T47D (cell line): ENCODE results near the gene MRPL50.

ENCODE experiments used
- DNase-seq, 2 experiments: peaks; one replicate each; pipeline versions ENCODE4 v3.0.0 to v3.0.0-alpha.2; 2011 to 2012; ENCODE audit warnings: low read depth in 1 of 2, low spot score in 1 of 2
- JUND ChIP-seq: IDR thresholded peaks from 2 replicates; pipeline ENCODE4 v1.6.1; 2012; ENCODE audit warnings: low read depth
- in situ Hi-C: cut with HindIII; loops from 2 replicates; pipeline ENCODE4 v1.10.0; 2016; ENCODE audit warnings: low sequenced_read_pairs, low pct_unique_long_range_greater_than_20kb

Gene MRPL50

DNA sequence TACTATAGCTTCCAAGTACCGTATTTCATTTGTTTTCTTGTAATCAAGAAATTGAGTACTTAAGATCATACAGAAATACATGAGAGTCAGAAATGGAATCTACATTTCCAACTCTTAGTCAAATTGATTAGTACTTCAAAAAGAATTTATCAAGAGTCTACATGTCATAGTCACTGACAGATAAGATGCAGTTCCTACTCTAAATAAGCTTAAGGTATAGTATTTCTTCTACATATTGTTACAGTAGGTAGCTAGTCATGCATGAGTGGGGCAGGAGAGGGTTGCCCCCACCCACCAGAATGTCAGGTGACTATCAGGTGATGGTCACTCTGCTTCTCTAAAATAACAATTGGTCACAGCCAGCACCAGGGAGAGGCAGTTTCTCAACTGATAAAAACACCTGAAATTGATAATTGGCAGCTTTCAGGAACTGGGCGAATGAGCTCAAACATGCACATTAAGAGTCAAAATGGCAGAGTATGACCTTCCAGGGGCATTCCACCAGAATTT, 16.5 kb downstream of the MRPL50 start:
- in situ Hi-C loops, result no loop called here
- TF ChIP-seq JUND, result no peak
- DNase-seq, result no peak

DNA sequence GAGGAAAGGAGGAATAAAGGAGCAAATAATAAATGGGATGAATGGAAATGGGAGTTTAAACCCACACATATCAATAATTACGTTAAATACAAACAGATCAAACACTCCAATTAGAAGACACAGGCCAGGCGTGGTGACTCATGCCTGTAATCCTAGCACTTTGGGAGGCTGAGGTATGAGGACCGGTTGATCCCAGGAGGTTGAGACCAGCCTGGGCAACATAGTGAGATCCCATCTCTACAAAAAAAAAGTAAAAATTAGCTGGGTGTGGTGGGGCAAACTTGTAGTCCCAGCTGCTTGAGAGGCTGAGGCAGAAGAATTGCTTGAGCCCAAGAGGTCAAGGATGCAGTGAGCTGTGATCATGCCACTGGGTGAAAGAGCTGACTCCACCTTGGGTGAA, 17.3 kb downstream of the MRPL50 start:
- no peak for DNase-seq
- in situ Hi-C loops, result no loop called here
- no peak for TF ChIP-seq JUND

DNA sequence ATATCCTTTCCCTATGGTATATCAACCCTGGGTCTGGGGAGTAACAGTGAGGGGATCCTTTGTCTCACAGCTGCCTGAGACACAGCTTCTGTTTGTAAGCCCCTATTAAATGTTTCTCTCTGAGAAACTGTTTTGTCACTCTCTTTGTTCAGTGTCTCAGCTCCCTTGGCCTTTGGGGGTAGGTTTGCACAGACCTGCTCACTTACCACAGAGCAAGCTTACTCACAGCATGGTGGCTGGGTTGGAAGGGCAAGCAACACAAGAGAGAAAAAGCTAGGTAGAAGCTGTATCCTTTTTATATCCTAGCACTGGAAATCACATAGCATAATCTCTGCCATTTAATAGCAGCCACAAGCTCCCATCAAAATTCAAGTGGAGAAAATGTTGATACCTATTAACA, 18.1 kb downstream of the MRPL50 start:
- in situ Hi-C loops, result no loop called here
- no peak for DNase-seq
- TF ChIP-seq JUND, result no peak

DNA sequence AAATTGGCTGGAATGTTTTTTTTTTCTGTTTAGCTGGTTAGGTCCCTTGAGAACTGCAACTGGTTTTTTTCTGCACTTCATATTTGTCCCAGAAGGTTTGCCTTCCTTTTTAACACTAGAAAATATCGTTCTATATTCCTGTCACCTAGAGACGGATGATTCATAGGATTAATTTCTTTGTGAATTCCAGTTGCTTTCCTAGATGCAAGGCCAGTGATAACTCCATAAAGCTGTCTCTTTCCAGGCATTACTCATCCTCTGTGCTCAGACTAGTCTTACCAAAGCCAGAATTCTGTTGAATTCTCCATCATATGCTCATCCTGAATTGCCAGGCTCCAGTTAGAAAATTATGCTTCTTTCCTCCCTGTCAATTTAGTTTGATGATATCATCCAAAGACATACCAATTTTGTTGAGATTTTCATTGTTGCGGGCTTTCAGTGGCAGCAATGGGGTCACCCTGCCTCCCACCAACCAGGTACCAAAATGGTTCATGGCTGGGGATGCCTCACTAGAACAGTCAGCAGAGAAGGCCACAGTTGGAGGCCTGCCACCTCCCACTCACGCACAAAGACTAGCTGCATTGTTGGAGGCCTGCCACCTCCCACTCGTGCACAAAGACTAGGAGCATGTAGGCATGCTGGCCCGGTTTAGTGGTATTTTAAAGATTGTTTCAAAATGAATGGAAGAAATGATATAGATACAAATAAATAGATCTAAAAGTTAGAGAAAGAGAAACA, 22.1 kb downstream of the MRPL50 start:
- no peak for TF ChIP-seq JUND
- DNase-seq, result no peak

DNA sequence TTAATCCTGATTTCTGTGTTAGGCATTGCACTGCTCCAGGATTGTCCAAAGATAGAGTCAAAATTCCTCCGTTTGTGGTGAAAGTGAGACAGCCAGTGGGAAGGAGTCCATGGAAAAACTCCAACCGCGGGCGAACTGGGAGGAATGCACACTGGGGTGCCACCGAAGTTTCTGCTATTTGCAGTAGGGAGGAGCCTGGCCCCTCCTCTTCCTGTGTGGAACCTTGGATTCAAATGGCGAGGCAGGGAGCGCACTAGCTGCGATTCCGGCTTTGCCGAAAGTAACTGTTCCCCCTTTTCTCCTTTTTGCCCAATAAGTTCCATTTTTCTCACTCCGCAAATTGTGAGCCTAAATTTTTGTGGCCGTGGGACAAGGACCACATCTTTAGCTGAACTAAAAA, 22.9 kb downstream of the MRPL50 start:
- no peak for TF ChIP-seq JUND
- in situ Hi-C loops, result no loop called here
- peak in 1 of 2 experiments; percentile 37 for DNase-seq

More for the DNA sequence above, 22.1 kb downstream of the MRPL50 start:
- in situ Hi-C loops, result no loop called here

DNA sequence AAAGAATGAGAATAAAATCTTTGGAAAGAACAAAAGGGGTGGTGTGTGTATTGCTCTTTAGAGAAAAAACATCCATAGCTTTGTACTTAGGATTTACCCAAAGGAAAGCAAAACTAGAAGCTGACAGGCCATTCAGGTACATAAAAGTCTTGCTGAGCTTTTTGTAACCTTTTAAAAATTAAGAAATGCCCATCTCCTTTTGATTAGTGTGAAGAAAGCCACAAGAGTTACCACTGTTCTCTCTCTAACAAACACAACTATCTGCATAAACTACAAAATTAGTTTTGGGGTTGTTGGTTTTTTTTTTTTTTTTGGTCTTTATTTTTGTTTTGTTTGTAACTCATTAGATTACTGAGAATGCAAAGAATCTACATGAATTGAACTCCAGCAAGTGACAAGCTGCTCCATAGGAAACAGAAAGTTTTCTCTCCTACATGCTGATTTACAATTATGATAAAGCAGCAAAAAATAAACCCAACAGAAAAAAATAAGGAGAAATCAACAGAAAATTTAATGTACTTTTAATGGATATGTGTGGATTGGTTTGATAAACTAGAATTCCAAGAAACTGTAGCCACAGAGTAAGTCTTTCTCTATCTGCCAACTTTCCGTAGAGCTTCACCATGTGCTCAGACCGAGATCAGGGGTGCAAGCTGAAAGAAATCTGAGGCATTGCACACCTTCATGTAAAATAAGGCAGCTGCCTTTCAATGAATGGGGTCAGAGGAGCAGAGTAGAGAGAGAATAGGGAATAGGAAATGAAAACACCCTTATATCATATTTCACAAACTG, 25.9 kb downstream of the MRPL50 start:
- DNase-seq, result no peak
- in situ Hi-C loops, result no loop called here
- TF ChIP-seq JUND, result no peak

DNA sequence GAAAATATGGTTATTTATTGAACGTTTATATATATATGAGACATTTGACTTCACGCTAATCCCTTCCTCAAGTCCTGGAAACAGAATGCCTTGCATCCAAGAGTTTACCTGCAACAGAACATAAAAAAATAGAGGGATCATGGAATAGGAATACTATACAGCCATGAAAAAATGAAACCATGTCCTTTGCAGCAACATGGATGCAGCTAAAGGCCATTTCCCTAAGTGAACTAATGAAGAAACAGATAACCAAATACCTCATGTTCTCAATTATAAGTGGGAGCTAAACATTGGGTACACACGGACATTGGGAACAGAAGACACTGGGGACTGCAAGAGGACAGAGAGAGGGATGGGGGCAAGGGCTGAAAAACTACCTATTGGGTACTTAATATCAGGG, 26.6 kb downstream of the MRPL50 start:
- no peak for TF ChIP-seq JUND
- in situ Hi-C loops, result no loop called here
- DNase-seq, result no peak

DNA sequence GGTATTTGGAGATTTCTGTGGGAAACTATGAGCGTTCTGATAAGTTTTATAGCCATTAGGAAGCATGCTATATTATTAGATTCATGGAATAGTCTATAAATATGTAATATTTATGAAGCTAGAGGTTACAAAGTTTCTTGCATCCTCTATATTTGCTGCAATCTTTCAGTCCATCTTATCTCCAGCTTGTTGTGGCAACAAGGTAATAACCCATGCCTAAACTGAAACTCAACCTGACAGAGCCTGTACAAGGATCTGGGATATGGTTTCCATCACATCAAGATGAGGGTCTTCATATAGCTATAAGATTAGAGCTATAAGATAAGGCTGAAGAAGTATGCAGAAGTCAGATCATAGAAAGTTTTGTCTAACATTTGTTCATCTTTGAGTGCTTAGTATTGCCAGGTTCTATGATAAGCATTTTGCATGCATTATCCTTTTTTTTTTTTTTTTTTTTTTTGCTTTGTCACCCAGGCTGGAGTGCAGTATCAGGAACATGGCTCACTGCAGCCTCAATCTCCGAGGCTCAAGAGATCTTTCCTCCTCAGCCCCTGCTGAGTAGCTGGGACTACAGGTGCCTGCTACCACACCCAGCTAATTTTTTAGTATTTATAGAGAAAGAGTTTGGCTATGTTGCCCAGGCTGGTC, 28.4 kb downstream of the MRPL50 start:
- DNase-seq, result no peak
- in situ Hi-C loops, result no loop called here
- no peak for TF ChIP-seq JUND

DNA sequence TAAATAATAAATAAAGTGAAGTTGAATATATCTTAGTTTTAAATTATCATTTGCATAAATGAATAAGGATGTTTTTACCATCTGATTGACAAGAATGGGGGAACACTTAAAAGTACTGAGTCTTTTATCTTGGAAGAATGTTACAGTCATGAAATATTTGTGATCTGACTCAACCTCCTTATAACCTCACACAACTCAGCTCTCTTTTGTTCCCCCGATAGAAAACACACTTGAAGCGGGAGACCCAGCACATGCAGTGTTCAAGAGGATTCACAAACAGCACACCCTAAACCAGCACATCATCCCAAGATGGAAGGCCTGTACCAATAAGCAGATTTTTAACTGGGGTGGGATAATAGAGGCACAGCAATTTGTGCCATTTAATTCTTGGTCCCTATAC, 29.1 kb downstream of the MRPL50 start:
- no peak for DNase-seq

DNA sequence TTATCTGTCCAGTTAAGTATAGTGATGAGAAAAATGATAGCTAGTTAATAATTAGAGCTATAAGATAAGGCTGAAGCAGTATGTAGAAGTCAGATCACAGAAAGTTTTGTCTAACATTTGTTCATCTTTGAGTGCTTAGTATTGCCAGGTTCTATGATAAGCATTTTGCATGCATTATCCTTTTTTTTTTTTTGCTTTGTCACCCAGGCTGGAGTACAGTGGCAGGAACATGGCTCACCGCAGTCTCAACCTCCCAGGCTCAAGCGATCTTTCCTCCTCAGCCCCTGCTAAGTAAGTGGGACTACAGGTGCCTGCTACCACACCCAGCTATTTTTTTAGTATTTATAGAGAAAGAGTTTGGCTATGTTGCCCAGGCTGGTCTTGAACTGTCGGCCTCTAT, 31.1 kb downstream of the MRPL50 start:
- TF ChIP-seq JUND, result no peak
- no peak for DNase-seq
- in situ Hi-C loops, result no loop called here

More for the DNA sequence above, 29.1 kb downstream of the MRPL50 start:
- no peak for TF ChIP-seq JUND
- in situ Hi-C loops, result no loop called here

DNA sequence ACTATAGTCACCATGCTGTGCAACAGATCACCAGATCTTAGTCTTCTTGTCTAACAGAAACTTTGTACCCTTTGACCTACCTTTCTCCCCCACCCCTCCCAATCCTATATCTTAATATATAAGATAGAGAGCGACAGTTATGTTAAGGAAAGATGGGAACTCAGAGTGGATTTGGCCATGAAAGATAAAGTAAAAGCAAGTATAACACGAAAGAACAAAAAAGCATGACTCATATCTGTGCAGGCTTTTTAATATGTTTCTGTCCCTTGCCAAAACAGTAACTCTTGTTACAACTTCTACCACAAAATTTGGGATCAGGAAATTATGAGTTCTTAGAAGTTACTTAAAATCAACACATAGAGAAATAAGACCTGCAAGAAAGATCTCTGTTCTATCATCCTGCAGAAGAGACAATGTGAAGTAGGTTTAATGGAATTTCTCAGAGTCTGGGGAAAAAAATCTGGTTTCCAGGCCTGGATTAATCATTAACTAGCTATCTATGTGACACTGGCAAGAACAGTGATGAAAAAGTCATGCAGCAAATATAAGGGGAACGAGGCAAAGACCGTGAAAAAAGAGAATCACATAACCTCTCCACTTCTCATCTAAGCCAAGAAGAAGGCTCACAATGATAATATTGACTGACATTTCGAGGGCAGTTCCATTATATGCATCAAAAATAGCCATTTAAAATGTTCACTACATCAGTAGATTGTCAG, 32.2 kb downstream of the MRPL50 start:
- no peak for TF ChIP-seq JUND
- DNase-seq, result no peak
- in situ Hi-C loops, result no loop called here

DNA sequence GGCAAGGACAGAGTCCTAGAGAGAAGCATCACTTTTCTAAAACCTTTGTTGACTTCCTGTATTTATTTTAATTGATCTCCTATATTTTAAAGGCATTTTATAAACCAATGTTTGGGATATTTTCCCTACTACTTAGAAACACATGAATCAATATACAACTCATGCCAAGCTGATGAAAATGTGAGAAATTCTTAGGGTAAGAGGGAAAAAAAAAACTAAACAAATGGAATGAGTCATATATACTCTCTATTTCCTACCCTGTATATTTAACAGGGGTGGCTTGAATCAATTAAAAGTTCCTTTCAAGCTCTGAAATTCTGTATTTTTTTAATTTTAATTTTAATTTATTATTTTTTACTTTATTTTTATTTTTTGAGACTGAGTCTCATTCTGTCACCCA, 33.2 kb downstream of the MRPL50 start:
- DNase-seq, result no peak
- in situ Hi-C loops, result no loop called here
- no peak for TF ChIP-seq JUND

DNA sequence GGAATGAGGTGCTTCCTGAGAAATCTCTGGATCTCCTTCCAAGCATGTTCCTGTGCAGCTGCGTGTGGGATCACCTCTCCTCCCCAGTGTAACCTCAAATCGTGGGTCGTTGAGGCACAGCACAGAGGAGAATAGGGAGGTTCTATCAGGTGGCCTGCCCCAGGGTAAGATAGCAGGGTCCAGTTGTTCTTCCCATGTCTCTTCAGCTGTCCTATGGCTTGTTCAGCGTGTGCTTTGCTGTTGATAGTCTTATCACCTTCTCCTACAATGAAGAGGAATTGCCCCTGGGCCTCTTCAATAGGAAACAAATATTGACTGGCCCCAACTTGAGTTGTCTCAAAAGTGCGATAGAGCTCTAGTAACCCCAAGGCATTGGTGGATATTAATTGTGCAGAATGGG, 36.0 kb downstream of the MRPL50 start:
- no peak for DNase-seq
- TF ChIP-seq JUND, result no peak

More for the DNA sequence above, 36.0 kb downstream of the MRPL50 start:
- in situ Hi-C loops, result no loop called here
